NCI-H1105 (cell line): Measurements from ENCODE around the gene CIAO2A.
A peak's percentile ranks its signal among the peaks of the same experiment; 100 is the strongest.
"Not testable (repeated sequence)": the region's sequence is repeated elsewhere in the genome, so short reads cannot be mapped to it uniquely, and the experiment has no call there.

Source experiments
- DNase-seq: peaks from one replicate; lab custom pipeline; 2025; lab: John Stamatoyannopoulos, UW

CIAO2A gene

GRCh38 chr15:64111679-64112050, 18.0 kb upstream of the CIAO2A start:
- no peak for DNase-seq

DNA sequence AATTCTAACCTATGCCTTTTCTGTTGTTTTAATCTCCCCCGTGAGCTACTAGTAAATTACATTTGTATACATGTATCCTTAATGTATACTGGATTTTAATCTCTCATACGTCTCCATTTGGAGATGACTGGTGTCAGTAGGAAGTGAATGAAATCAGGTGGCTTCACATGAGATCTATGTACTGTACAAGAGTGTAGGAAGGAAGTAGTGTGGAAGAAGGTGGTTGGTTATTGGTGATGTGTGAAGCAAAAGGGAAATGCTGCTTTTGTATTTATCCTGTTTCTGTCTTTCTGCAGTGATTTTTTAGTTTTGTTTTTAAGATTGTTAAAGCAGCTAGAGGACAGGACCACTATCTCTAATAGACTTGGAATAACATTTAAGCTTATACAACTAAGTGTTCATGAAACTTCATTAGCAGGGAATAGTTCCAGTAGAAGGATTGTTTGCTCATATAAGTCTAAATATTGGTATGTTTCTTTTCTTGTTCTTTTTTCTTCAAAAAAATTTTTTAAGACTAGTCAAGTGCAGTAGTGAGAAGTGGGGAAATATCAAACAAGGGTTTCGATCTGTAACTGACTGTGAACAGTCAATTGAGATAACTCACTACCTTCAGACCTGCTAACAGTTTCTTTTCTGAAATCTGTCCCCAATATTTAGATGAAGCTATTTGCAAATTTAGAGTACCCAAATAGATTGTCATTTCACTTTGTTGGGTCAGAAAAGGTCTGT, 17.5 kb upstream of the CIAO2A start:
- DNase-seq = no peak

- not testable (repeated sequence) for DNase-seq
Measured at GRCh38 chr15:64110108-64110701, 16.6 kb upstream of the CIAO2A start.

DNA sequence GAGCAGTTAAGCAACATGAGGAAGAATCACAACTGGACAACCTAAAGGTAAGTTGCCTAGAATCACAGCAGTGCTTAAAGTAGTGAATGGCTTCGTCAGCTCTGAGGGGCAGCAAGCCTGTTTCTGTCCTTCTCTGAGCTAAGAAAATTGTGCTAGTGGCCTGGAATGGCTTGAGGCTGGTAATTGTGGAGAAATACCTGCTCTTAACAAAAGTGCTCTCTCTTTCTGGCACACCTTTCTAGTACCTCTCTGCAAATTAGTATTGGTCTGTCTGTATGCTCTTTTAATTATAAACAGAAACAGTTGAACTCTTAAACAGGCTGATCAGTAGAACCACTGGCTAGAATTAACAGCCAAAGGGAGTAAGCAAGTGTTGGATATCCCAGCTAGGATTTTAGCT, 13.7 kb upstream of the CIAO2A start:
- DNase-seq = no peak

GRCh38 chr15:64105113-64105704, 11.6 kb upstream of the CIAO2A start:
- no peak for DNase-seq

DNA sequence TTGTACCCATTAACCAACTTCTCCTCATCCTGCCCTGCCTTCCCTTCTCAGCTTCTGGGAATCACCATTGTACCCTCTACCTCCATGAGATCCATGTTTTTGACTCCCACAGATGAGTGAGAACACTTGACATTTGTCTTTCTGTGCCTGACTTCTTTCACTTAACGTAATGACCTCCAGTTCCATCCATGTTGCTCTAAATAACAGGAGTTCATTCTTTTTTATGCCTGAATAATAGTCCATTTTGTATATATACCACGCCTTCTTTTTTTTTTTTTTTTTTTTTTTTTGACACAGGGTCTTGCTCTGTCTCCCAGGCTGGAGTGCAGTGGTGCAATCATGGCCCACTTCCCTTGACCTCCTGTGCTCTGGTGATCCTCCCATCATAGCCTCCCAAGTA, 8.9 kb upstream of the CIAO2A start:
- no peak for DNase-seq

GRCh38 chr15:64100958-64101357, 7.3 kb upstream of the CIAO2A start:
- no peak for DNase-seq

- no peak for DNase-seq
Measured at GRCh38 chr15:64099379-64099778, 5.7 kb upstream of the CIAO2A start.

DNA sequence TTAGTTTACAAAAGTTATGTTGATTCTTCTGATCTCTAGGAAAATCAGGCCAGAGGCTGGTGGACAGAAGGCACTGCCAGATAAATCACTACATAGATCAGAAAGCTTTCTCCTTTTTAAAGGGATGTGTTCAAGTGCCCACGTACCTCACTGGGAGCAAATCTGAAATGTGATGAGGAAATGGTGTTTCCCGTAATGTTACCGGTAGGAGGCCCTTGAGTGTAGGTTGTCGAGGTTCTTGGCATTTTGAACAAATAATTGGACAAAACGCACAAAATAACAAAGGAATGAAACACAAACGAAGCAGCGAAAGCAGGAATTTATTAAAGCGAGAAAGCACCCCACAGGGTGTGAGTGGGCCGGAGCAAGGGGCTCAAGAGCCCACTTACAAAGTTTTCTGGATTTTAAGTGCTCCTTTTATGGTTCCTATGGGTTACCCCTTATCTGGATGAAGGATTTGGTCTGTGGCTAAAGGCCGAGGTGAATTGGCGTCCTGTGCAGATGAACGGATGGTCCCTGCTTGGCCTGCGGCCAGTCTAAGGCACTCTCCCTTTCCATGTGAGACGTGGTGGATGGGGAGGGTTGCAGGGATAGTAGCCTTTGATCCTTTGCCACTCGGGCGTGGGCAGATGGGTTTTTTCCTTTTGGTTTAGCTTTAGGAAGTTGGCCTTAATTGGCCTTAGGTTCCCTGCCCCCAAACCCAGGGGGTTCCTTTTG, 3.2 kb upstream of the CIAO2A start:
- peak; percentile 2 for DNase-seq

DNA sequence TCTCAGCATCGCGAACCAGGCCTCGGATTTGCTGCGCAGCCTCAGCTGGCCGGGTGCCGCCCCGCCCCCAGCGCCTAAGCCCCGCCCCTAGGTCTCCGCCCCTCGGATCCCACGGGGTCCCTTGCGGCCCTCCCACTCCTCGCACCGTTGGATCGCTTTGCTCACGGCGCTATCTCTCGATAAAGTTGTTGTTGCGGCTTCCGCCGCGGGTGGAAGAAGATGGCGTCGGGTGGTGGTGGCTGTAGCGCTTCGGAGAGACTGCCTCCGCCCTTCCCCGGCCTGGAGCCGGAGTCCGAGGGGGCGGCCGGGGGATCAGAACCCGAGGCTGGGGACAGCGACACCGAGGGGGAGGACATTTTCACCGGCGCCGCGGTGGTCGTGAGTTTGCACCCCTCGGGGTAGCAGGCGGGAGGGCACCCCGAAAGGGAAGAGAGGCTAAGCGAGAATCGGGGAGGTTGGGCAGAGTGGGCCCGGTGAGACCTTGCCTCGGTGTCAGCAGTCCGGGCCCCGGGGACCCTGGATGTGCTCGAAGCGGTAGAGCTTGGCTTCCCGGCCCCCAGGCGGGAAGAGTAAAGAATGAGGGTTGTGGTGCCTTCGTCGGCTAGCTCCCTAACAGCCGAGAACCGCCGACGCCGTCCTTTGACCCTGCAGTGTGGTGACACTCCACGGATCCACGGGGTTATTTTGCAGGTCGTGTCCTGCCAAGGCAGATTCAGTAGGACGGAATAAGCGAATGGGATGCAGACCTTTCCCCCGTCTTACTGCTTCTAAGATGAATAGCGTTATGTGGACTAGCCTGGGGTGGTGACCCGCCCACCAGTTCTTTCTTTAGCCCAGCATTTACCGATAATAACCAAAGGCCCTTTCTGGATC, 2.4 kb upstream of the CIAO2A start, which contains the start of gene SNX1:
TSS of gene SNX1 (plus strand) at position 188 of the 873 bp plus-strand sequence. CDS start at position 220, 32 bp downstream.
- DNase-seq = peak; percentile 97

DNA sequence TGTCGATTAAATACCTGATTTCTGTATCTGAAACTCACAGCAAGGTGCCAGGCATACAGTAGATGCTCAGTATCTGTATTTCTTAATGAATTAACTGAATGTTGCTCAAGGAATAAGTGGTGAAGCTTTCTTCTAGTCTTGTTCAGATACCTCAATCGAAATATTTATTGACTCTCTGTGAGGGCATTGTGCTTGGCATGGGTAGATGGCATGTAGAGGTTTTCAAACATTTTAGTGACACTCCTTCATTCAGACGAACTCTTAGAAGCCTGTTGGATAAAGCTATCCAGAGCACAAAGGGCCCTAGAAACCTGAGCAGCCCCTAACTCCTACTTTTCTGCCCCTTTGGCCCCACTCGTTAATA, 1.8 kb upstream of the CIAO2A start:
- no peak for DNase-seq

GRCh38 chr15:64092864-64093626, 593 bp downstream of the CIAO2A start:
- peak; percentile 53 for DNase-seq

- no peak for DNase-seq
Measured at GRCh38 chr15:64092075-64092820, 1.4 kb downstream of the CIAO2A start.

GRCh38 chr15:64090527-64090926, 3.1 kb downstream of the CIAO2A start:
- DNase-seq = no peak

- no peak for DNase-seq
Measured at GRCh38 chr15:64089543-64090280, 3.9 kb downstream of the CIAO2A start.

GRCh38 chr15:64082757-64083156, 10.9 kb downstream of the CIAO2A start:
- no peak for DNase-seq

- not testable (repeated sequence) for DNase-seq
Measured at GRCh38 chr15:64073496-64073895, 20.1 kb downstream of the CIAO2A start.

- no peak for DNase-seq
Measured at GRCh38 chr15:64072812-64073211, 20.8 kb downstream of the CIAO2A start.

DNA sequence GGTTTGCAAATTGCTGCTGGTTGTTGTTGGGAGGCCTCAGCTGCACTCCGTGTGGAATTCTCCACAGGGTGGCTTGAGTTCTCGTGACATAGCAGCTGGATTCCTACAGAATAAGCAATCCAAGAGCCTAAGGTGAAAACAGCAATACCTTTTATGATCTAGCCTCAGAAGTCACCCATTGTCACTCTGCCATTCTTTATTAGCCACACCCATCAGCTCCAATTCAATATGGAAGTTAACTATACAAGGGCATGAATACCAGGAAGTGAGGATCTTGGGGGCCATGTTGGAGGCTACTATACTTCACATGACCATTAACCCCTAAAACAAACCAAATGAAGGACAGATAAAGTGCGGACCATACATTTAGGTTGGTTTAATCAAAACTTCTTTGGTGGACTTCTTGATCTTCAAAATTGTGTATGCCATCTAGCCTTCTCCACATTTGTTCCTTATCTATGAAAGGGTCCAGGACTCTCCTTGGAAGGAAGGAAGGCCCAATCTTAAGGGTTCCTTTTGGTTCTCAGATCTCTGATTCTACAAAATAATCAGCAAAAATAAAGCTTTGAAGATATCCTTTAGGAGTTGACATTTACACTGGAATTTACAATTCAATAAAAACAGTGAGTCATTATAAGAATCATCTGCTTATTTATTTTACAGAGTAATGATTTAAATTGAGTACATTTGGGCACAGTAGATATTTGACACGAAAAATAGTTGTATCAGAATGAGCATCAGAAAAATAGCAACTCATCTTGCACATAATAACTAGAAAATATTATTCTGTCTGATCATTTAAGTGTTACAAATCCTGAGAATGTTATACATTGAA, 21.5 kb downstream of the CIAO2A start:
- no peak for DNase-seq
